Measurements from ENCODE around the gene TMEM165.

The TMEM165 gene

DNA sequence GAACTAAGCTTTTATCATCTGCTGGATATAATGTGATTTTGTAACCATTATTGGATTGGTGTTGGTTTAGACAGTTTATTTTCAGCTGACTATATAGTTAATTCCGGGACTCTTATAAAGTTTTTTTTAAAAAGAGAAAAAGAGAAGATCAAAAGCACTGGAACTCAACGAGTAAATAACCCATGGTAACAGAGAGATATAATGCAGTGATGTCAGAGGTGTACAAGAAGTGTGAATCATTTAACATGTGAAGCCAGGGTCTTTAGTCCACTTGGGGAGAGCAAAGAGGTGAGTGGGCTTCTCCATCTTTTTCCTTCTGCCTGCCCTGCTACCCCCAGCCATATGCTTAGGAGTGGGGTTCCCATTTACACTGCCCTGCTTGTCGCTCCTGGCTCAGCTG lies 3.2 kb downstream of the TMEM165 start:
- TF ChIP-seq, protein P1, sequence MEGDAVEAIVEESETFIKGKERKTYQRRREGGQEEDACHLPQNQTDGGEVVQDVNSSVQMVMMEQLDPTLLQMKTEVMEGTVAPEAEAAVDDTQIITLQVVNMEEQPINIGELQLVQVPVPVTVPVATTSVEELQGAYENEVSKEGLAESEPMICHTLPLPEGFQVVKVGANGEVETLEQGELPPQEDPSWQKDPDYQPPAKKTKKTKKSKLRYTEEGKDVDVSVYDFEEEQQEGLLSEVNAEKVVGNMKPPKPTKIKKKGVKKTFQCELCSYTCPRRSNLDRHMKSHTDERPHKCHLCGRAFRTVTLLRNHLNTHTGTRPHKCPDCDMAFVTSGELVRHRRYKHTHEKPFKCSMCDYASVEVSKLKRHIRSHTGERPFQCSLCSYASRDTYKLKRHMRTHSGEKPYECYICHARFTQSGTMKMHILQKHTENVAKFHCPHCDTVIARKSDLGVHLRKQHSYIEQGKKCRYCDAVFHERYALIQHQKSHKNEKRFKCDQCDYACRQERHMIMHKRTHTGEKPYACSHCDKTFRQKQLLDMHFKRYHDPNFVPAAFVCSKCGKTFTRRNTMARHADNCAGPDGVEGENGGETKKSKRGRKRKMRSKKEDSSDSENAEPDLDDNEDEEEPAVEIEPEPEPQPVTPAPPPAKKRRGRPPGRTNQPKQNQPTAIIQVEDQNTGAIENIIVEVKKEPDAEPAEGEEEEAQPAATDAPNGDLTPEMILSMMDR (IDR thresholded peaks at IDR 0.05; ENCODE audit: low read length, missing control alignments) = no peak
- H3K4me3 ChIP-seq (replicated peaks; ENCODE audit: low read depth, low read length) = peak overlapping the region; percentile 78
- DNase-seq (ENCODE audit: low read depth) = peak; percentile 24

DNA sequence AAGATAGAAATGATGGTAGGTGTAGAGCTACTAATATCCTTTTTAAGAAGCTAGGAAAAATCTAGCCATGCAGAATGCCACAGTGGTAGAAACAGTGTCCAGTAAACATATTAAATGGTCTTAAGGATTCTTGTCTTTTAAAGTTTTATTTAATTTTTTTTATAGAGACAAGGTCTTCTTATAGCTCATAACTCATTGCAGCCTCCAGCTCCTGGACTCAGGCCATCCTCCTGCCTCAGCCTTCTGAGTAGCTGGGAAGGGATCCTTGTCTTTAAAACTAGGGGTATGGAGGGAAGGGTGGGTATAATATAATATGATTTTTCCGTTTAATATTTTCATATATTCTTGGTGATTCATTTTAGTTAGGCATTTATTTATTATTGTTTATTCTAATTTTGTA lies 3.8 kb downstream of the TMEM165 start:
- TF ChIP-seq, protein P1 (IDR thresholded peaks at IDR 0.05; ENCODE audit: low read length, missing control alignments) = no peak
- H3K4me3 ChIP-seq (replicated peaks; ENCODE audit: low read depth, low read length) = peak overlapping the region; percentile 78
- DNase-seq (ENCODE audit: low read depth) = no peak

DNA sequence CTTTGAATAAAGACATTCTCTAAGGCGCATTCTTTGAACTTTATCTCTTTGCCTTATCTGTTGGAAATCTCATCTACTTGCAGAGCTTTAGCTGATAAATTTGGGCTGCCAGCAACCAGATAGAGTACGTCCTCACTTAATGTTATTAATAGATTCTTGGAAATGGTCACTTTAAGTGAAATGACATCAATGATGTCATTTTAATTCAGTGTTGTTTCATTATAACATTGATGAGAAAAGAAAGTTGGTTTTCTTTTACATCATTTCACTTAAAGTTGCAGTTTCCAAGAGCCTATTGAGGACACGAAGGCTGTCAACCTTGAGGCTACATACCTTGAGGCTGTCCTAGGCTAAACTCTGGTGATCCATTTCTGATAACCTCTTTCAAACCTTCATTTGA lies 9.3 kb downstream of the TMEM165 start:
- no peak for DNase-seq (ENCODE audit: low read depth)
- TF ChIP-seq, protein P1 (IDR thresholded peaks at IDR 0.05; ENCODE audit: low read length, missing control alignments) = no peak
- H3K4me3 ChIP-seq (replicated peaks; ENCODE audit: low read depth, low read length) = no peak overlapping the region

DNA sequence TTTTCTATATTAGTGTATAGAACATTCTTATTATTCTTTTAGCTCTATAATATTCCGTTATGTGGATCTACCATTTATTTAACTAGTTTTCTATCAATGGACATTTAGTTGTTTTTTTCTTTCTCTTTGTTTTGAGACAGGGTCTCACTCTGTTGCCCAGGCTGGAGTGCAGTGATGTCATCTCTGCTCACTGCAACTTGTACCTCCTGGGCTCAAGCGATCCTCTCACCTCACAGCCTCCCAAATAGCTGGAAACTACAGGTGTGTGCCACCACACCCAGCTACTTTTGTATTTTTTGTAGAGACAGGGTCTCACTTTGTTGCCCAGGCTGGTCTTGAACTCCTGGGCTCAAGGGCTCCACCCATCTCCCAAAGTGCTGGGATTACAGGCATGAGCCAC lies 10.8 kb downstream of the TMEM165 start:
- no peak overlapping the region for H3K4me3 ChIP-seq (replicated peaks; ENCODE audit: low read depth, low read length)
- DNase-seq (ENCODE audit: low read depth) = no peak
- TF ChIP-seq, protein P1 (IDR thresholded peaks at IDR 0.05; ENCODE audit: low read length, missing control alignments) = no peak

DNA sequence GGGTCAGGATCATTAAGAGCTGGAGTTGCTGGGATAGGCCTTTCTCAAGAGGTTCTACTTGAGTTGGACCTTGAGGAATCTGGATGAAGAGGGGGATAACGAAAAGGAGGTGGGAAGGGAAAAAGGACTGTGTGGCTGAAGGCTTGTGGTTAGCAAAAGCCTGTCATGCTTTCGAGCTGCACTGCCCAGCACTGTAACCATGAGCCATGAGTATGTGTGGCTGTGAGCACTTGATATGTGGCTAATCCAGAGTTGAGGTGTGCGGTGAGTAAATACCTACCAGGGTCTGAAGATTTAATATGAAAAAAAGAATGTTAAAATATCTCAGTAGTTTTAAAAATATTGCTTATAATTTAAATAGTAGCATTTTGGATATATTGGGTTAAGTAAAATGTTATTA lies 11.4 kb downstream of the TMEM165 start:
- TF ChIP-seq, protein P1 (IDR thresholded peaks at IDR 0.05; ENCODE audit: low read length, missing control alignments) = no peak
- no peak overlapping the region for H3K4me3 ChIP-seq (replicated peaks; ENCODE audit: low read depth, low read length)
- DNase-seq (ENCODE audit: low read depth) = no peak

DNA sequence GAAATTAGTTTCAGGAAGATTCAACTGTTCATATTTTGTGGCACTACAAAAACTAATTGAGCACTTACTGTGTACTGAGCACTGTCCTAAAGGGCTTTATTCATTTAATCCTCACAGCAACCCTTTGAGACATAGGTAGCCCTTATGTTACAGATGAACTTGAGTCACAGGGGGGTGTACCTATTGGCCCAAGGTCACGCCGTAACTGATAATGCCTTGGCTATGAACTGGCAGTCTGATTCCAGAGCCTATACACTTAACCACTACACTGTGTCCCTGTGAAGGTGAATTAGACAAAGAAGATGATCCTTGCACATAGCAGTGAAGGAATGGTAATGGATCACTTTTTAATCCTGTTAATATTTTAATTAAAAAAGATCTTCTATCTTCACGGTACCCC lies 12.0 kb downstream of the TMEM165 start:
- TF ChIP-seq, protein P1 (IDR thresholded peaks at IDR 0.05; ENCODE audit: low read length, missing control alignments) = no peak
- no peak overlapping the region for H3K4me3 ChIP-seq (replicated peaks; ENCODE audit: low read depth, low read length)
- no peak for DNase-seq (ENCODE audit: low read depth)

DNA sequence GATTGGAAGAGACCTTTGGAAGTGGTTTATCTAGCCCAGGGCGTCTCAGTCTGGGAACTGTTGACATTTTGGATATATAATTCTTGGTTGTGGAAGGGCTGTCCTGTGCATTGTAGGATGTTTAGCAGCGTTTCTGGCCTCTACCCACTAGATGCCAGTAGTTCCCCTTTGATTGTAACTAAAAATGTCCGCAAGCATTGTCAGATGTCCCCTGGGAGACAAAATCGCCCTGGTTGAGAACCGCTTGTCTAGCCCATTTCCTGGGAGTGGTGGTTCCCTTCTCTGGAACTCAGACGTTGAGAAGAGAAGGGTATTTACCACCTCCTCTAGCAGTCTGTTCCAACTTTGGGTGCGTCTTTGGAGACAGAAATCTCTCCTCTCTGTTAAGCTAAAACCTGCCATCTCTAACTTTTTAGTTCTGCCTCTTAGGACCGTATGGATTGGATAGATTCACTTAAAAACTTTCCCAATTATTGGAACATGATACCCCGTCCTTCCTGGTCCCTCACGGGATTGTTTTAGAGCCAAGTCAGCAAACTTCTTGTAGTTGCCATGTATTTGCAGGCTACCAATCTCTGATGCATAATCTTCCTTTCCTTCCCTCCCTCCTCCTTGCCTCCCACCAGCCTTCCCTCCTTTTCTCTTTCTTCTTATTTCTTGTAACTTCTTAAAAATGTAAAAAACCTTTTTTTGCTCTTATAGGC lies 13.9 kb downstream of the TMEM165 start:
- peak; percentile 70 for DNase-seq (ENCODE audit: low read depth)
- H3K4me3 ChIP-seq (replicated peaks; ENCODE audit: low read depth, low read length) = no peak overlapping the region
- TF ChIP-seq, protein P1 (IDR thresholded peaks at IDR 0.05; ENCODE audit: low read length, missing control alignments) = peak; percentile 51

Data from fibroblast of pulmonary artery (primary cell).